BJ (cell line): ENCODE measurements around the gene LRRC4B. TPM values are rescaled to one million over a fixed set of nuclear protein-coding genes. Genes with fewer than 3 reads are reported as not detected.
"Not testable (repeated sequence)": the region's sequence is repeated elsewhere in the genome, so short reads cannot be mapped to it uniquely, and the experiment has no call there.

Experiments used
- CTCF ChIA-PET: fragments of 350-600 bp; formaldehyde crosslinking; extraction: SDS; loops from one replicate; lab custom pipeline; 2021; ENCODE audit warnings: antibody characterized with exemption, inconsistent platforms; lab: Yijun Ruan, JAX
- POLR2A ChIA-PET: fragments of 300-600 bp; sonication (Branson Sonifier 250); formaldehyde crosslinking; extraction: SDS; loops from one replicate; lab custom pipeline; 2021; ENCODE audit warnings: antibody characterized with exemption; lab: Charles Lee
- DNase-seq: peaks from one replicate; pipeline ENCODE4 v3.0.0-alpha.2; 2011; ENCODE audit warnings: low read depth
- H3K27me3 ChIP-seq: 2 replicates; pipeline ENCODE4 v1.6.0; 2011; ENCODE audit warnings: low read length; ENCODE audit not compliant: control insufficient read depth, insufficient read depth
- H3K36me3 ChIP-seq: 2 replicates; pipeline ENCODE4 v1.5.1; 2011; ENCODE audit warnings: low read length; ENCODE audit not compliant: control insufficient read depth, insufficient read depth
- H3K4me3 ChIP-seq: 2 replicates; pipeline ENCODE4 v1.5.1; 2011; ENCODE audit warnings: low read depth, mild to moderate bottlenecking, control low read depth, low read length
- polyA plus RNA-seq: library from polyadenylated mRNA; depleted of rRNA; stranded (reverse); fragments of >200 nt; gene quantifications from 2 replicates; pipeline ENCODE4 v1.2.3, GENCODE V29; 2011
- TF ChIP-seq, protein P1 (sequence below): IDR thresholded peaks from 2 replicates; pipeline ENCODE4 v1.5.1; 2011; ENCODE audit warnings: low read depth, mild to moderate bottlenecking, control low read depth, inconsistent platforms, low read length, moderate library complexity; ENCODE audit not compliant: insufficient read depth

Gene LRRC4B
- polyA plus RNA-seq, 1 experiment: 0.06 TPM

DNA sequence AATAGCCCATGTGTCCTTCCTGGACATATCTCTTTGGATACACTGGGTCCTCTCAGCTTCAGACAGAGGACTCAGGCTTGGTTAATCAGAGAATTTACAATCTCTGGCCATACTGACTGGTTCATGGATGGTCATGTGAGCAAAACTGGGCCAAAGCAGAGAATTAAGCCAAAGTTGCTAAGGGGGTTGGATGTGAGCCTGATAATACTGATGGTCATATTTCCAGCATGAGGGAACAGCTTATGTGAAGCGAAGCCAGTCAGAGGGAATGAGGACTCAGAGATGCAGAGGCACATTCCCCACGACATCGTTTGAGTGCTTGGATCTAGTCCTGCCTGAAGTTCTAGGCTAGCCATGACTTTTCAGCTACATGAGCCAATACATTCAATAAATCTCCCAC, 22.0 kb upstream of the LRRC4B start:
- H3K36me3 ChIP-seq: no peaks in the 10 kb centered on the region
- H3K27me3 ChIP-seq: no peaks in the 10 kb centered on the region
- POLR2A ChIA-PET: no interaction called here
- CTCF ChIA-PET: interaction anchor here (1.3 kb wide), 1 partner anchor 34 kb away, joined by 7 read pairs; no protein-coding TSS in a partner anchor
- no peak overlapping the region for H3K4me3 ChIP-seq
- TF ChIP-seq, protein P1, sequence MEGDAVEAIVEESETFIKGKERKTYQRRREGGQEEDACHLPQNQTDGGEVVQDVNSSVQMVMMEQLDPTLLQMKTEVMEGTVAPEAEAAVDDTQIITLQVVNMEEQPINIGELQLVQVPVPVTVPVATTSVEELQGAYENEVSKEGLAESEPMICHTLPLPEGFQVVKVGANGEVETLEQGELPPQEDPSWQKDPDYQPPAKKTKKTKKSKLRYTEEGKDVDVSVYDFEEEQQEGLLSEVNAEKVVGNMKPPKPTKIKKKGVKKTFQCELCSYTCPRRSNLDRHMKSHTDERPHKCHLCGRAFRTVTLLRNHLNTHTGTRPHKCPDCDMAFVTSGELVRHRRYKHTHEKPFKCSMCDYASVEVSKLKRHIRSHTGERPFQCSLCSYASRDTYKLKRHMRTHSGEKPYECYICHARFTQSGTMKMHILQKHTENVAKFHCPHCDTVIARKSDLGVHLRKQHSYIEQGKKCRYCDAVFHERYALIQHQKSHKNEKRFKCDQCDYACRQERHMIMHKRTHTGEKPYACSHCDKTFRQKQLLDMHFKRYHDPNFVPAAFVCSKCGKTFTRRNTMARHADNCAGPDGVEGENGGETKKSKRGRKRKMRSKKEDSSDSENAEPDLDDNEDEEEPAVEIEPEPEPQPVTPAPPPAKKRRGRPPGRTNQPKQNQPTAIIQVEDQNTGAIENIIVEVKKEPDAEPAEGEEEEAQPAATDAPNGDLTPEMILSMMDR: no peak
- DNase-seq: no peak

DNA sequence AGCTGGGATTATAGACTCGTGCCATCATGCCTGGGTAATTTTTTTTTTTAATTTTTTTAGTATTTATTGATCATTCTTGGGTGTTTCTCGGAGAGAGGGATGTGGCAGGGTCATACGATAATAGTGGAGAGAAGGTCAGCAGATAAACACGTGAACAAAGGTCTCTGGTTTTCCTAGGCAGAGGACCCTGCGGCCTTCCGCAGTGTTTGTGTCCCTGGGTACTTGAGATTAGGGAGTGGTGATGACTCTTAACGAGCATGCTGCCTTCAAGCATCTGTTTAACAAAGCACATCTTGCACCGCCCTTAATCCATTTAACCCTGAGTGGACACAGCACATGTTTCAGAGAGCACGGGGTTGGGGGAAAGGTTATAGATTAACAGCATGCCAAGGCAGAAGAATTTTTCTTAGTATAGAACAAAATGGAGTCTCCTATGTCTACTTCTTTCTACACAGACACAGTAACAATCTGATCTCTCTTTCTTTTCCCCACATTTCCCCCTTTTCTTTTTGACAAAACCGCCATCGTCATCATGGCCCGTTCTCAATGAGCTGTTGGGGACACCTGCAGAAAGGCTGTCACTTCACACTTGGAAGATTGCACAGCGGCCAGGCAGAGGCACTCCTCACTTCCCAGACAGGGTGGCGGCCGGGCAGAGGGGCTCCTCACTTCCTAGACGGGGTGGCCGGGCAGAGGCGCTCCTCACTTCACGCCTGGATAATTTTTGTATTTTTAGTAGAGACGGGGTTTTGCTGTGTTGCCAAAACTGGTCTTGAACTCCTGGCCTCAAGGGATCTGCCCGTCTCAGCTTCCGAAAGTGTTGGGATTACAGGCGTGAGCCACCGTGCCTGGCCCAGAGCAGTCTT, 13.8 kb upstream of the LRRC4B start:
- DNase-seq, H3K27me3 ChIP-seq, H3K36me3 ChIP-seq, POLR2A ChIA-PET, H3K4me3 ChIP-seq: not testable (repeated sequence)
- CTCF ChIA-PET: interaction anchor here (1.0 to 2.9 kb wide), 2 partner anchors 26 to 46 kb away, joined by 3 to 16 read pairs; no protein-coding TSS in a partner anchor

DNA sequence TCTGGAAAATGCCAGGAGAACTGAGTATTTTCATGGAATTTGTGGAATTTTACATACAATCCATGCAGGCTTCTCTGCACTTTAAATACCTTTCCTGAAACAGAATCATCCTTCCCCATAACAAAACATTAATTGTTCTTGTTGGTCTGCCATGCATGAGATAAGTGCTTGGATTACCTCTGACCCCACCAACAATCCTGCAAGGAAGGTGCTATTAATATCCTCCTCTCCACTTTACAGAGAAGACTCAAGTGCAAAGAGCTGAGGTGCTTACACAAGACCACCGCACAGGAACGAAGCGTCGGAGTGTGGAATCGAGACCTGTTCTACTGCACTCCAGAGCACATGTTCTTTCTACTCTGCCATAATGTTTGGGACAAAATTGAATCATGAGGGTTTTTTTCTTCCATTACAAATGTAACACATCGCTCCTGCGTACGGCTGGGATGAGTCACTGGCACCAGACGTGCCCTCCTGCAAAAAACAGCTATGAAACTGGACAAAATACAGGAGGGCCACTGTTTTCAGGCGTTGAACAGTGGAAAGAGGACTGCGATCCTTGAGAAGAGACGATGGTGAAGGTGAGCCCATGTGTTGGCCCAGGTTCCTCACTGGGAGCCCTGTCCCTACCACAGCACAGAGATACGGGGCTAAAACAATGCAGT, 12.9 kb upstream of the LRRC4B start:
- CTCF ChIA-PET: interaction anchor here (0.6 kb wide), 1 partner anchor 221 kb away, joined by 3 read pairs; no protein-coding TSS in a partner anchor
- TF ChIP-seq, protein P1: no peak

DNA sequence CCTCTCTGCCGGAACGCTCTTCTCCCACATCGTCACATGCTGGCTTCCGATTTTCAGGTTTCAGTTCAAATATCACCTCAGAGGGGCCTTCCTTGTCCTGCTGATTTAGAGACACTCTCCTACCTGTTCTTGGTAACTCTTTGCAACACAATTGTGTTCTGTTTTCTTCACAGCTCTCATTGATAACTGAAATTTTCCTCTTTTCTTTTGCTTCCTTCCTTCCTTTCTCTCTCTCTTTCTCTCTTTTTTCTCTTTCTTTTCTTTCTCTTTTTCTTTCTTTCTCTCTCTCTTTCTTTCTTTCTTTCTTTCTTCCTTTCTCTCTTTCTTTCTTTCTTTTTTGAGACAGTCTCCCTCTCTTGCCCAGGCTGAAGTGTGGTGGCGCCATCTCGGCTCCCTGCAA, 12.0 kb upstream of the LRRC4B start:
- Histone ChIP-seq H3K4me3 (no peak overlapping the region), H3K36me3 (no peaks in the 10 kb centered on the region), H3K27me3 (no peaks in the 10 kb centered on the region)
- POLR2A ChIA-PET: no interaction called here
- CTCF ChIA-PET: interaction anchor here (0.6 kb wide), 1 partner anchor 220 kb away, joined by 3 read pairs; no protein-coding TSS in a partner anchor
- TF ChIP-seq, protein P1: no peak
- no peak for DNase-seq

More for the DNA sequence above, 12.9 kb upstream of the LRRC4B start:
- POLR2A ChIA-PET: no interaction called here
- H3K4me3 ChIP-seq: no peak overlapping the region
- H3K27me3 ChIP-seq: no peaks in the 10 kb centered on the region
- H3K36me3 ChIP-seq: no peaks in the 10 kb centered on the region
- DNase-seq: no peak

DNA sequence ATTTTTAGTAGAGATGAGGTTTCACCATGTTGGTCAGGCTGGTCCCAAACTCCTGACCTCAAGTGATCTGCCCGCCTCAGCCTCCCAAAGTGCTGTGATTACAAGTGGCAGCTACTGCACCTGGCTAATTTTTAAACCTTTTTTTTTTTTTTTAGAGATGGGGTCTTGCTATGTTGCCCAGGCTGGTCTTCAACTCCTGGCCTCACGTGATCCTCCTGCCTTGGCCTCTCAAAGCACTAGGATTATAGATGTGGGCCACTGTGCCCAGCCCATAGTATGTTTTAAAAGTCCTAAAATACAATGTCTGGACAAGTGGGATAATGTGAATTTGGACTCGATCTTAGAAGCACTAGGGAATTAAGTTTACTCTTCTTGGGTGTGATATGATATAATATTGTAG, 8.5 kb upstream of the LRRC4B start:
- H3K36me3 ChIP-seq, DNase-seq, POLR2A ChIA-PET, CTCF ChIA-PET, H3K27me3 ChIP-seq, H3K4me3 ChIP-seq: not testable (repeated sequence)

DNA sequence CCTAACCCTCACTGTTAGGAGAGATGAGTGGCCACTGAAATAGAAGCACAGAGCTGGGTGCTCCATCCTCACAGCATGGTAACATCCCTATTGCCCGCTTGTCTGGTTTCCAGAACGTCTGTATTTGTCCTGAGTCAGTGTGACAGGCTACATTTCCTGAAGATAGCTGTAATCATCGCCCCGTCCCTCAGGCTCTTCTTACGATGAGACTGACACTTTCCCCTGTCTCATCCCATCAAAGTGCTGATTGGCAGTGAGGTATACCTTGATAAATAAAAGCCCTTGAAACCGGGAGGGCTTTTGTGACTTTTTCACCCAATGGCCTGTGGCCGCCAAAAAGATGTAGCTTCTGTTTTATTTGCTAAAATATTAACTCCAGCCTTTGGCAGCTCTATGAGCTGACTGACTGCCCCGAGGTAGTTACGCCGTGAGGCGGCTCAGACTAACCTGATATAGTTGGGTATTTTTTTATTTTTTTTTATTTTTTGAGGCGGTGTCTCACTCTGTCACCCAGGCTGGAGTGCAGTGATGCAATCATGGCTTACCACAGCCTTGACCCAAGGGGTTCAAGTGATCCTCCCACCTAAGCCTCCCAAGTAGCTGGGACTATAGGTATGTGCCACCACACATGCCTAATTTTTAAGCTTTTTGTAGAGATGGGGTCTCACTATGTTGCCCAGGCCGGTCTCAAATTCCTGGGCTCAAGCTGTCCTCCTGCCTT, 5.7 kb upstream of the LRRC4B start:
- DNase-seq: no peak
- Histone ChIP-seq H3K27me3 (0 out of 2 replicates have a peak, but pooled peaks cover 2% of the 10 kb centered on the region), H3K36me3 (no peaks in the 10 kb centered on the region), H3K4me3 (no peak overlapping the region)
- CTCF ChIA-PET: interaction anchor here (0.6 to 3.3 kb wide), 3 partner anchors 12 to 18 kb away, joined by 3 to 17 read pairs (median 3); no protein-coding TSS in a partner anchor
- POLR2A ChIA-PET: no interaction called here
- TF ChIP-seq, protein P1: no peak
